GM12891 (cell line): ENCODE measurements around the gene RBM39.

Experiments
- POLR2A ChIP-seq: IDR thresholded peaks from 2 replicates; pipeline ENCODE4 v1.6.1; 2011; ENCODE audit warnings: low read depth, low read length, control low read depth
- POLR2AphosphoS5 ChIP-seq: IDR thresholded peaks from 2 replicates; pipeline ENCODE4 v1.6.1; 2011; ENCODE audit warnings: low read depth, low read length, control low read depth
- SPI1 ChIP-seq: IDR thresholded peaks from 2 replicates; pipeline ENCODE4 v1.6.1; 2011; ENCODE audit warnings: low read depth, low read length, control low read depth
- TAF1 ChIP-seq: IDR thresholded peaks from 2 replicates; pipeline ENCODE4 v1.6.1; 2011; ENCODE audit warnings: low read depth, low read length, control low read depth

- TF ChIP-seq POLR2A (no peak), SPI1 (no peak), TAF1 (no peak), POLR2AphosphoS5 (no peak)
Observed at GRCh38 chr20:35673884-35674283, 68.2 kb downstream of the RBM39 start.
